ENCODE data around the gene KIF26B.

Gene KIF26B

GRCh38 chr1:245537992-245538391, 383.2 kb downstream of the KIF26B start:
- no peaks in the 10 kb centered on the region for H3K9me3 ChIP-seq (ENCODE audit: control insufficient read depth, low read length)
- no peaks in the 10 kb centered on the region for H3K27me3 ChIP-seq (ENCODE audit: control insufficient read depth, insufficient read depth, low read length, poor library complexity, severe bottlenecking)
- H3K4me3 ChIP-seq (ENCODE audit: insufficient read depth, low read depth, low read length), result no peak overlapping the region
- H3K27ac ChIP-seq (ENCODE audit: insufficient read depth, low read depth, low read length, poor library complexity, severe bottlenecking), result no peak overlapping the region
- no peaks in the 10 kb centered on the region for H3K36me3 ChIP-seq (ENCODE audit: control insufficient read depth, insufficient read depth, low read length)
- 90 to 96% methylated on average over 3 of the region's 3 CpGs for WGBS, 2 experiments
- H3K4me1 ChIP-seq (ENCODE audit: control insufficient read depth, insufficient read depth, low read length), result no peaks in the 10 kb centered on the region

GRCh38 chr1:245538671-245539070, 383.9 kb downstream of the KIF26B start:
- H3K36me3 ChIP-seq (ENCODE audit: control insufficient read depth, insufficient read depth, low read length), result no peaks in the 10 kb centered on the region
- 95 to 97% methylated on average over 3 of the region's 3 CpGs for WGBS, 2 experiments
- H3K27me3 ChIP-seq (ENCODE audit: control insufficient read depth, insufficient read depth, low read length, poor library complexity, severe bottlenecking), result no peaks in the 10 kb centered on the region
- H3K4me1 ChIP-seq (ENCODE audit: control insufficient read depth, insufficient read depth, low read length), result no peaks in the 10 kb centered on the region
- H3K9me3 ChIP-seq (ENCODE audit: control insufficient read depth, low read length), result no peaks in the 10 kb centered on the region
- H3K27ac ChIP-seq (ENCODE audit: insufficient read depth, low read depth, low read length, poor library complexity, severe bottlenecking), result no peak overlapping the region
- H3K4me3 ChIP-seq (ENCODE audit: insufficient read depth, low read depth, low read length), result no peak overlapping the region

GRCh38 chr1:245541369-245541768, 386.6 kb downstream of the KIF26B start:
- Histone ChIP-seq H3K9me3 (ENCODE audit: control insufficient read depth, low read length) (no peaks in the 10 kb centered on the region), H3K27ac (ENCODE audit: insufficient read depth, low read depth, low read length, poor library complexity, severe bottlenecking) (no peak overlapping the region), H3K27me3 (ENCODE audit: control insufficient read depth, insufficient read depth, low read length, poor library complexity, severe bottlenecking) (no peaks in the 10 kb centered on the region), H3K4me1 (ENCODE audit: control insufficient read depth, insufficient read depth, low read length) (no peaks in the 10 kb centered on the region), H3K4me3 (ENCODE audit: insufficient read depth, low read depth, low read length) (no peak overlapping the region), H3K36me3 (ENCODE audit: control insufficient read depth, insufficient read depth, low read length) (no peaks in the 10 kb centered on the region)
- 94% methylated on average over 14 of the region's 14 CpGs for WGBS, 2 experiments

GRCh38 chr1:245542365-245542764, 387.6 kb downstream of the KIF26B start:
- Histone ChIP-seq H3K36me3 (ENCODE audit: control insufficient read depth, insufficient read depth, low read length) (no peaks in the 10 kb centered on the region), H3K9me3 (ENCODE audit: control insufficient read depth, low read length) (no peaks in the 10 kb centered on the region), H3K4me3 (ENCODE audit: insufficient read depth, low read depth, low read length) (no peak overlapping the region), H3K4me1 (ENCODE audit: control insufficient read depth, insufficient read depth, low read length) (no peaks in the 10 kb centered on the region), H3K27me3 (ENCODE audit: control insufficient read depth, insufficient read depth, low read length, poor library complexity, severe bottlenecking) (no peaks in the 10 kb centered on the region), H3K27ac (ENCODE audit: insufficient read depth, low read depth, low read length, poor library complexity, severe bottlenecking) (no peak overlapping the region)
- WGBS, 2 experiments, result 93 to 95% methylated on average over 6 of the region's 6 CpGs

- 95 to 96% methylated on average over 4 to 5 of the region's 5 CpGs for WGBS, 2 experiments
- no peaks in the 10 kb centered on the region for H3K4me1 ChIP-seq (ENCODE audit: control insufficient read depth, insufficient read depth, low read length)
- H3K27me3 ChIP-seq (ENCODE audit: control insufficient read depth, insufficient read depth, low read length, poor library complexity, severe bottlenecking), result no peaks in the 10 kb centered on the region
- H3K4me3 ChIP-seq (ENCODE audit: insufficient read depth, low read depth, low read length), result no peak overlapping the region
- no peaks in the 10 kb centered on the region for H3K9me3 ChIP-seq (ENCODE audit: control insufficient read depth, low read length)
- no peak overlapping the region for H3K27ac ChIP-seq (ENCODE audit: insufficient read depth, low read depth, low read length, poor library complexity, severe bottlenecking)
- no peaks in the 10 kb centered on the region for H3K36me3 ChIP-seq (ENCODE audit: control insufficient read depth, insufficient read depth, low read length)
These were observed 389.5 kb downstream of the KIF26B start for GRCh38 chr1:245544236-245544635.

GRCh38 chr1:245546875-245547274, 392.1 kb downstream of the KIF26B start:
- Histone ChIP-seq H3K27me3 (ENCODE audit: control insufficient read depth, insufficient read depth, low read length, poor library complexity, severe bottlenecking) (no peaks in the 10 kb centered on the region), H3K27ac (ENCODE audit: insufficient read depth, low read depth, low read length, poor library complexity, severe bottlenecking) (no peak overlapping the region), H3K4me3 (ENCODE audit: insufficient read depth, low read depth, low read length) (no peak overlapping the region), H3K36me3 (ENCODE audit: control insufficient read depth, insufficient read depth, low read length) (no peaks in the 10 kb centered on the region), H3K4me1 (ENCODE audit: control insufficient read depth, insufficient read depth, low read length) (peaks cover 7% of the 10 kb centered on the region), H3K9me3 (ENCODE audit: control insufficient read depth, low read length) (no peaks in the 10 kb centered on the region)
- WGBS, 2 experiments, result 95 to 97% methylated on average over 16 of the region's 16 CpGs

GRCh38 chr1:245549996-245550719, 395.4 kb downstream of the KIF26B start:
- 68 to 71% methylated on average over 18 of the region's 18 CpGs for WGBS, 2 experiments
- H3K4me3 ChIP-seq (ENCODE audit: insufficient read depth, low read depth, low read length), result no peak overlapping the region
- H3K4me1 ChIP-seq (ENCODE audit: control insufficient read depth, insufficient read depth, low read length), result peaks cover 7% of the 10 kb centered on the region
- no peaks in the 10 kb centered on the region for H3K9me3 ChIP-seq (ENCODE audit: control insufficient read depth, low read length)
- no peaks in the 10 kb centered on the region for H3K27me3 ChIP-seq (ENCODE audit: control insufficient read depth, insufficient read depth, low read length, poor library complexity, severe bottlenecking)
- peak overlapping the region; percentile 39 for H3K27ac ChIP-seq (ENCODE audit: insufficient read depth, low read depth, low read length, poor library complexity, severe bottlenecking)
- H3K36me3 ChIP-seq (ENCODE audit: control insufficient read depth, insufficient read depth, low read length), result no peaks in the 10 kb centered on the region

GRCh38 chr1:245550720-245551043, 395.9 kb downstream of the KIF26B start:
- Histone ChIP-seq H3K27ac (ENCODE audit: insufficient read depth, low read depth, low read length, poor library complexity, severe bottlenecking) (peak overlapping the region; percentile 39), H3K4me3 (ENCODE audit: insufficient read depth, low read depth, low read length) (no peak overlapping the region), H3K27me3 (ENCODE audit: control insufficient read depth, insufficient read depth, low read length, poor library complexity, severe bottlenecking) (no peaks in the 10 kb centered on the region), H3K4me1 (ENCODE audit: control insufficient read depth, insufficient read depth, low read length) (peaks cover 7% of the 10 kb centered on the region), H3K36me3 (ENCODE audit: control insufficient read depth, insufficient read depth, low read length) (no peaks in the 10 kb centered on the region), H3K9me3 (ENCODE audit: control insufficient read depth, low read length) (no peaks in the 10 kb centered on the region)
- 94 to 100% methylated on average over 1 of the region's 1 CpG for WGBS, 2 experiments

- no peaks in the 10 kb centered on the region for H3K27me3 ChIP-seq (ENCODE audit: control insufficient read depth, insufficient read depth, low read length, poor library complexity, severe bottlenecking)
- WGBS, 2 experiments, result 97% methylated on average over 9 of the region's 9 CpGs
- peaks cover 7% of the 10 kb centered on the region for H3K4me1 ChIP-seq (ENCODE audit: control insufficient read depth, insufficient read depth, low read length)
- no peak overlapping the region for H3K4me3 ChIP-seq (ENCODE audit: insufficient read depth, low read depth, low read length)
- H3K36me3 ChIP-seq (ENCODE audit: control insufficient read depth, insufficient read depth, low read length), result no peaks in the 10 kb centered on the region
- H3K27ac ChIP-seq (ENCODE audit: insufficient read depth, low read depth, low read length, poor library complexity, severe bottlenecking), result no peak overlapping the region
- no peaks in the 10 kb centered on the region for H3K9me3 ChIP-seq (ENCODE audit: control insufficient read depth, low read length)
These were observed 396.8 kb downstream of the KIF26B start for GRCh38 chr1:245551536-245551935.

GRCh38 chr1:245552331-245552730, 397.5 kb downstream of the KIF26B start:
- Histone ChIP-seq H3K27ac (ENCODE audit: insufficient read depth, low read depth, low read length, poor library complexity, severe bottlenecking) (no peak overlapping the region), H3K27me3 (ENCODE audit: control insufficient read depth, insufficient read depth, low read length, poor library complexity, severe bottlenecking) (no peaks in the 10 kb centered on the region), H3K9me3 (ENCODE audit: control insufficient read depth, low read length) (no peaks in the 10 kb centered on the region), H3K36me3 (ENCODE audit: control insufficient read depth, insufficient read depth, low read length) (no peaks in the 10 kb centered on the region), H3K4me3 (ENCODE audit: insufficient read depth, low read depth, low read length) (no peak overlapping the region), H3K4me1 (ENCODE audit: control insufficient read depth, insufficient read depth, low read length) (peaks cover 7% of the 10 kb centered on the region)
- 94 to 95% methylated on average over 9 of the region's 9 CpGs for WGBS, 2 experiments

GRCh38 chr1:245556057-245556456, 401.3 kb downstream of the KIF26B start:
- H3K36me3 ChIP-seq (ENCODE audit: control insufficient read depth, insufficient read depth, low read length), result no peaks in the 10 kb centered on the region
- no peaks in the 10 kb centered on the region for H3K4me1 ChIP-seq (ENCODE audit: control insufficient read depth, insufficient read depth, low read length)
- no peaks in the 10 kb centered on the region for H3K9me3 ChIP-seq (ENCODE audit: control insufficient read depth, low read length)
- no peak overlapping the region for H3K27ac ChIP-seq (ENCODE audit: insufficient read depth, low read depth, low read length, poor library complexity, severe bottlenecking)
- H3K27me3 ChIP-seq (ENCODE audit: control insufficient read depth, insufficient read depth, low read length, poor library complexity, severe bottlenecking), result no peaks in the 10 kb centered on the region
- no peak overlapping the region for H3K4me3 ChIP-seq (ENCODE audit: insufficient read depth, low read depth, low read length)
- WGBS, 2 experiments, result 91 to 98% methylated on average over 3 of the region's 3 CpGs
